RWPE1 (cell line): Measurements from ENCODE around the gene PDZRN3.

Experiments
- CTCF ChIA-PET: fragments of 350-600 bp; sonication (Branson Sonifier 250); formaldehyde crosslinking; extraction: SDS; loops from one replicate; lab custom pipeline; 2021; lab: Yijun Ruan, JAX
- POLR2A ChIA-PET: fragments of 400-600 bp; formaldehyde crosslinking; extraction: SDS; loops from one replicate; lab custom pipeline; 2020; ENCODE audit warnings: antibody characterized with exemption; ENCODE audit not compliant: low non-redundant PET; lab: Yijun Ruan, JAX
- DNase-seq: peaks from one replicate; pipeline ENCODE4 v3.0.0; 2012; ENCODE audit warnings: low spot score
- H3K27ac ChIP-seq: fragments of 450-650 bp; 2 replicates; pipeline ENCODE4 v1.5.1; 2017
- CTCF ChIP-seq: fragments of 450-650 bp; conservative IDR thresholded peaks from 2 replicates; pipeline ENCODE4 v1.5.1; 2017; ENCODE audit warnings: low read depth, mild to moderate bottlenecking

PDZRN3 gene

GRCh38 chr3:73446467-73447110 is 178.2 kb downstream of the PDZRN3 start:
- no peak overlapping the region for H3K27ac ChIP-seq
- TF ChIP-seq CTCF, result no peak
- DNase-seq, result no peak
- ChIA-PET POLR2A (no interaction called here), CTCF (no interaction called here)

GRCh38 chr3:73442886-73443285 is 181.9 kb downstream of the PDZRN3 start:
- ChIA-PET POLR2A (no interaction called here), CTCF (no interaction called here)
- H3K27ac ChIP-seq, result no peak overlapping the region
- no peak for TF ChIP-seq CTCF
- DNase-seq, result no peak

GRCh38 chr3:73442152-73442551 is 182.6 kb downstream of the PDZRN3 start:
- ChIA-PET POLR2A (no interaction called here), CTCF (no interaction called here)
- DNase-seq, result no peak
- no peak overlapping the region for H3K27ac ChIP-seq
- no peak for TF ChIP-seq CTCF

GRCh38 chr3:73437828-73438227 is 186.9 kb downstream of the PDZRN3 start:
- no peak for TF ChIP-seq CTCF
- CTCF ChIA-PET, result no interaction called here
- DNase-seq, result no peak
- H3K27ac ChIP-seq, result no peak overlapping the region
- POLR2A ChIA-PET, result no interaction called here

- DNase-seq, result no peak
- TF ChIP-seq CTCF, result no peak
- no peak overlapping the region for H3K27ac ChIP-seq
- POLR2A ChIA-PET, result no interaction called here
- CTCF ChIA-PET, result no interaction called here
These were observed 189.7 kb downstream of the PDZRN3 start for GRCh38 chr3:73435055-73435454.

GRCh38 chr3:73433687-73434086 is 191.1 kb downstream of the PDZRN3 start:
- CTCF ChIA-PET, result no interaction called here
- POLR2A ChIA-PET, result no interaction called here
- H3K27ac ChIP-seq, result no peak overlapping the region
- TF ChIP-seq CTCF, result no peak
- no peak for DNase-seq

- ChIA-PET CTCF (no interaction called here), POLR2A (no interaction called here)
- H3K27ac ChIP-seq, result no peak overlapping the region
- TF ChIP-seq CTCF, result no peak
- no peak for DNase-seq
These were observed 191.7 kb downstream of the PDZRN3 start for GRCh38 chr3:73433079-73433478.
